GM06990 (cell line): ENCODE results near the gene TACR1.

Experiments
- DNase-seq: peaks from one replicate; pipeline ENCODE4 v3.0.0-alpha.2; 2011; ENCODE audit not compliant: insufficient read length; ENCODE audit errors: extremely low read depth
- H3K27me3 ChIP-seq: replicated peaks from 2 replicates; pipeline ENCODE4 v1.6.0; 2011; ENCODE audit warnings: low read length; ENCODE audit not compliant: control insufficient read depth, insufficient read depth
- H3K36me3 ChIP-seq: 2 replicates; pipeline ENCODE4 v1.5.1; 2011; ENCODE audit warnings: low read length; ENCODE audit not compliant: control insufficient read depth, insufficient read depth
- H3K4me3 ChIP-seq: replicated peaks from 2 replicates; pipeline ENCODE4 v1.5.1; 2011; ENCODE audit warnings: low read depth, mild to moderate bottlenecking, control low read depth, low read length
- TF ChIP-seq, protein P1 (sequence below): IDR thresholded peaks from 2 replicates; pipeline ENCODE4 v1.5.1; 2011; ENCODE audit warnings: low read length, control low read depth, mild to moderate bottlenecking, inconsistent platforms; ENCODE audit not compliant: insufficient read depth, poor library complexity, severe bottlenecking

The TACR1 gene

DNA sequence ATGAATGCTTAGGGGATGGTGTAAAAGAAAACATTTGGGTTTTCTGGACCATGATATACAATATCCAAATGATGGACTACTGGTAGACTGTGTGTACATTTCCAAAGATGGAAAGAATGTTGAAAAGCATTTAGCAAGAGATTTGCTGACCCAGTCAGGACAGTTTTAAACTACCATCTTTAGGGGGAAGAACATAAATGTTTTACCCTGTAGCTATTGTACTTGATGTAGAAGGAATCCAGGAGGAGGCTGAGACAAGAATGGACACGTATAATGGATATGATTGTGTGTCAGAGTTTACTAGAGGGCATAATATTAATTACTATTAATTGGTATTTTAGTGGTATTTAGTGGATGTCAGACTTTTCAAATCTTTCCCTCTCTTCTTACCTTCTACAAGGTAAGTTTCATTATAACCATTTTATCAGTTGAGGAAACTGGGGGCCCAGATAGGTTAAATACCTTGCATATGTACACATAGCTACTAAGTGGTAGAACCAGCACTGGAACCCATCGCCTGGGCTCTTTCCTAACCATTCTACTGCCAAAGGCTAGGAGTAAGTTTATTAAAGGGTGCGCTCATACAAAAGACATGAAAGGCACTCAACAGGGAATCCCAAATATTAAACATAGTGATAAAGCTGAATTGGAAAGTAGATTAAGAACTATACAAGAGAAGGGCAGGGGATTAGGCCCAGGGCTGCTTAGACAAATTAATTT is 8.9 kb downstream of the TACR1 start:
- no peak overlapping the region for H3K4me3 ChIP-seq
- TF ChIP-seq, protein P1, sequence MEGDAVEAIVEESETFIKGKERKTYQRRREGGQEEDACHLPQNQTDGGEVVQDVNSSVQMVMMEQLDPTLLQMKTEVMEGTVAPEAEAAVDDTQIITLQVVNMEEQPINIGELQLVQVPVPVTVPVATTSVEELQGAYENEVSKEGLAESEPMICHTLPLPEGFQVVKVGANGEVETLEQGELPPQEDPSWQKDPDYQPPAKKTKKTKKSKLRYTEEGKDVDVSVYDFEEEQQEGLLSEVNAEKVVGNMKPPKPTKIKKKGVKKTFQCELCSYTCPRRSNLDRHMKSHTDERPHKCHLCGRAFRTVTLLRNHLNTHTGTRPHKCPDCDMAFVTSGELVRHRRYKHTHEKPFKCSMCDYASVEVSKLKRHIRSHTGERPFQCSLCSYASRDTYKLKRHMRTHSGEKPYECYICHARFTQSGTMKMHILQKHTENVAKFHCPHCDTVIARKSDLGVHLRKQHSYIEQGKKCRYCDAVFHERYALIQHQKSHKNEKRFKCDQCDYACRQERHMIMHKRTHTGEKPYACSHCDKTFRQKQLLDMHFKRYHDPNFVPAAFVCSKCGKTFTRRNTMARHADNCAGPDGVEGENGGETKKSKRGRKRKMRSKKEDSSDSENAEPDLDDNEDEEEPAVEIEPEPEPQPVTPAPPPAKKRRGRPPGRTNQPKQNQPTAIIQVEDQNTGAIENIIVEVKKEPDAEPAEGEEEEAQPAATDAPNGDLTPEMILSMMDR: no peak
- H3K36me3 ChIP-seq: no peaks in the 10 kb centered on the region
- H3K27me3 ChIP-seq: no peaks in the 10 kb centered on the region; the same call in 1 of the 2 replicates
- no peak for DNase-seq

GRCh38 chr2:75186821-75187220 is 12.5 kb downstream of the TACR1 start:
- Histone ChIP-seq H3K27me3 (no peaks in the 10 kb centered on the region; the same call in 1 of the 2 replicates), H3K36me3 (no peaks in the 10 kb centered on the region), H3K4me3 (no peak overlapping the region)
- DNase-seq: no peak
- TF ChIP-seq, protein P1: no peak

DNA sequence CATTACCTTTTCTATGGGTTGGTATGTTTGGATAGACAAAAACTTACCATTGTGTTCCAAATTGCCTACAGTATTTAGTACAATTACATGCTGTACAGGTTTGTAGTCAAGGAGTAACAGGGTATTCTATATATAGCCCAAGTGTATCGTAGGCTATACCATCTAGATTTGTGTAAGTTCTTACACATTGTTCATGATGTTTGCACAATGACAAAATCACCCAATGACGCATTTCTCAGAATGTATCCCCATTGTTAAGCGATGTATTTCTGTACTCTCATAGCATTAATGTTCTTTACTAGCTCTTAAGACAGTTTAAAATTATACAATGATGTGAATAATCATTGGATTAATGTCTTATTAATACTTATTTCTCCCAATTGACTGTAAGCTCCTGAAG is 16.7 kb downstream of the TACR1 start:
- H3K36me3 ChIP-seq: no peaks in the 10 kb centered on the region
- no peak overlapping the region for H3K4me3 ChIP-seq
- TF ChIP-seq, protein P1: no peak
- DNase-seq: no peak
- H3K27me3 ChIP-seq: no peaks in the 10 kb centered on the region

DNA sequence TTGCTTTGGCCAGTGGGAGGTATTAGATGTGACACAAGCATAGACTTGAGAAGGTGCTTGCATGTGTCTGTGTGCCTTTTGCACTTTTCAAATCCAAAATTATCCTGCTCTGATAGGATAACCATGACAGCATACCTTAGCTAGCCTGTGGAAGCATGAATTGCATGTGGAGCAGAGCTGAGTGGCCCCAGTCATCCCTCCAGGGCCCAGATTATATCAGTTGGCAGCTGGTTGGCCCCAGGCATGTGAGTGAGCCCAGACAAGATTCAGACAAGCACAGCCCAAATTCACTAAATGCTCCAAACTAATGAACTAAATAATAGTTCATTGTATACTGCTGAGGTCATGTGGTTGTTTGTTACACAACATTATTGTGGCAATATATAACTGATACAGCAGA is 18.8 kb downstream of the TACR1 start:
- H3K27me3 ChIP-seq: no peaks in the 10 kb centered on the region
- TF ChIP-seq, protein P1: no peak
- no peaks in the 10 kb centered on the region for H3K36me3 ChIP-seq
- no peak overlapping the region for H3K4me3 ChIP-seq
- DNase-seq: no peak

DNA sequence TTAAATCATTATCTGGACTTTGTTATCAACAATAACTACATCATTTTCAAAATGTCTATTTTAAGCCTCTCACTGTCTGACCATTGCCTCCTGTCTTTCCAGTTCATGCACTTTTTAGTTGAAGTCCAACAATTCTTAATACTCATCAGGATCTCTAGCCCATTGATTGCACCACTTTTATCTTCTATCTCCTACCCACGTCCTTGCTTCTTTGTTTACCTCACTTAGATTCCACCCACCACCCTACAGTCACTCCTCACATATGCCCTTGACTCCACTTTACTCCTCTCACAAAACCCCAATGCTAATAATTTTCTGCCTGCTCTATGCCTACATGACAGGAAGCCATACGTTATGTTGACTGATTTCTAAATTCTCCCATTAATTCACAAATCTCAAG is 21.9 kb downstream of the TACR1 start:
- H3K36me3 ChIP-seq: no peaks in the 10 kb centered on the region
- DNase-seq: no peak
- TF ChIP-seq, protein P1: no peak
- no peak overlapping the region for H3K4me3 ChIP-seq
- H3K27me3 ChIP-seq: no peaks in the 10 kb centered on the region

- TF ChIP-seq, protein P1: no peak
- H3K4me3 ChIP-seq: no peak overlapping the region
- no peaks in the 10 kb centered on the region for H3K27me3 ChIP-seq
- H3K36me3 ChIP-seq: no peaks in the 10 kb centered on the region
- DNase-seq: no peak
These were observed 23.9 kb downstream of the TACR1 start for GRCh38 chr2:75175456-75175855.
